ENCODE measurements around the gene RANBP1. TPM values are rescaled to one million over a fixed set of nuclear protein-coding genes. Genes with fewer than 3 reads are reported as not detected.
A peak's percentile ranks its signal among the peaks of the same experiment; 100 is the strongest.

The RANBP1 gene
- total RNA-seq, 4 donors from 2014 or later, result 79.4 to 147 (median 120) TPM

GRCh38 chr22:20156042-20156389 is 40.1 kb downstream of the RANBP1 start:
- no peaks in the 10 kb centered on the region for H3K27me3 ChIP-seq
- no peak overlapping the region for H3K27ac ChIP-seq
- no peaks in the 10 kb centered on the region for H3K4me1 ChIP-seq
- H3K36me3 ChIP-seq, result no peaks in the 10 kb centered on the region
- TF ChIP-seq CTCF (IDR thresholded peaks at IDR 0.05 in 4 of 5, conservative IDR thresholded peaks at IDR 0.05 in 1 of 5) (no peak), POLR2A (IDR thresholded peaks at IDR 0.05) (no peak)
- no peak overlapping the region for H3K4me3 ChIP-seq
- intact Hi-C loops (cut with DNase I; ENCODE audit: low total_unique reads), result loop anchor here (5.0 kb wide), 1 partner anchor 111 kb away; the partner anchor contains the start of gene RTN4R
- ATAC-seq, result no peak
- no peaks in the 10 kb centered on the region for H3K9me3 ChIP-seq
- in situ Hi-C loops (cut with MboI; ENCODE audit: low sequenced_read_pairs in 4 of 4), result loop anchor here (10.0 kb wide), 1 partner anchor 139 kb away; no protein-coding TSS in a partner anchor
- DNase-seq, result no peak

- ATAC-seq, result peak; percentile 65 to 89
- Histone ChIP-seq H3K9me3 (no peaks in the 10 kb centered on the region), H3K4me3 (no peak overlapping the region), H3K4me1 (no peaks in the 10 kb centered on the region), H3K36me3 (no peaks in the 10 kb centered on the region), H3K27me3 (no peaks in the 10 kb centered on the region), H3K27ac (no peak overlapping the region)
- intact Hi-C loops (cut with DNase I; ENCODE audit: low total_unique reads) (loop anchor here (1.0 to 5.0 kb wide), 2 partner anchors 110 to 128 kb away; partner anchors contain the start of gene RTN4R), in situ Hi-C loops (cut with MboI; ENCODE audit: low sequenced_read_pairs in 4 of 4) (loop anchor here (10.0 kb wide), 1 partner anchor 138 kb away; no protein-coding TSS in a partner anchor)
- peak; percentile 98 to 100 (median 99) for TF ChIP-seq CTCF (IDR thresholded peaks at IDR 0.05 in 4 of 5, conservative IDR thresholded peaks at IDR 0.05 in 1 of 5)
- TF ChIP-seq POLR2A (IDR thresholded peaks at IDR 0.05), result no peak
- DNase-seq, result peak; percentile 63 to 75
Measured at GRCh38 chr22:20156611-20157429, 40.9 kb downstream of the RANBP1 start.

GRCh38 chr22:20157430-20158183 is 41.7 kb downstream of the RANBP1 start:
- intact Hi-C loops (cut with DNase I; ENCODE audit: low total_unique reads) (loop anchor here (1.0 to 5.0 kb wide), 2 partner anchors 110 to 128 kb away; partner anchors contain the start of gene RTN4R), in situ Hi-C loops (cut with MboI; ENCODE audit: low sequenced_read_pairs in 4 of 4) (loop anchor here (10.0 kb wide), 1 partner anchor 137 kb away; no protein-coding TSS in a partner anchor)

More at GRCh38 chr22:20157430-20158183, 41.7 kb downstream of the RANBP1 start:
- TF ChIP-seq CTCF (IDR thresholded peaks at IDR 0.05 in 4 of 5, conservative IDR thresholded peaks at IDR 0.05 in 1 of 5) (no peak), POLR2A (IDR thresholded peaks at IDR 0.05) (no peak)
- H3K4me3 ChIP-seq, result no peak overlapping the region
- H3K27ac ChIP-seq, result no peak overlapping the region
- no peak for ATAC-seq
- H3K27me3 ChIP-seq, result no peaks in the 10 kb centered on the region
- DNase-seq, result no peak
- H3K9me3 ChIP-seq, result no peaks in the 10 kb centered on the region
- H3K36me3 ChIP-seq, result no peaks in the 10 kb centered on the region
- no peaks in the 10 kb centered on the region for H3K4me1 ChIP-seq

Data from gastrocnemius medialis (tissue), 4 donors.